ENCODE measurements around the gene NRIP3. TPM values are rescaled to one million over a fixed set of nuclear protein-coding genes. Genes with fewer than 3 reads are reported as not detected.
"Not testable (repeated sequence)": the region's sequence is repeated elsewhere in the genome, so short reads cannot be mapped to it uniquely, and the experiment has no call there.

The NRIP3 gene
- total and polyA plus RNA-seq, 9 donors: 0.24 to 16.9 (median 0.99) TPM

GRCh38 chr11:8989453-8989852 is 14.3 kb downstream of the NRIP3 start:
- WGBS, 3 donors: 72 to 77% (median 76%) methylated on average over 1 of the region's 1 CpG
- H3K4me1 ChIP-seq (ENCODE audit: insufficient read depth): no peaks in the 10 kb centered on the region
- TF ChIP-seq CTCF (IDR thresholded peaks at IDR 0.05) (no peak), POLR2A (IDR thresholded peaks at IDR 0.05) (no peak), EP300 (IDR thresholded peaks at IDR 0.05) (no peak)
- intact Hi-C loops (cut with DNase I): no loop called here
- no peaks in the 10 kb centered on the region for H3K27me3 ChIP-seq
- no peak overlapping the region for H3K27ac ChIP-seq
- no peaks in the 10 kb centered on the region for H3K9me3 ChIP-seq
- no peak overlapping the region for H3K4me3 ChIP-seq
- H3K36me3 ChIP-seq: no peaks in the 10 kb centered on the region
- no peak for DNase-seq

DNA sequence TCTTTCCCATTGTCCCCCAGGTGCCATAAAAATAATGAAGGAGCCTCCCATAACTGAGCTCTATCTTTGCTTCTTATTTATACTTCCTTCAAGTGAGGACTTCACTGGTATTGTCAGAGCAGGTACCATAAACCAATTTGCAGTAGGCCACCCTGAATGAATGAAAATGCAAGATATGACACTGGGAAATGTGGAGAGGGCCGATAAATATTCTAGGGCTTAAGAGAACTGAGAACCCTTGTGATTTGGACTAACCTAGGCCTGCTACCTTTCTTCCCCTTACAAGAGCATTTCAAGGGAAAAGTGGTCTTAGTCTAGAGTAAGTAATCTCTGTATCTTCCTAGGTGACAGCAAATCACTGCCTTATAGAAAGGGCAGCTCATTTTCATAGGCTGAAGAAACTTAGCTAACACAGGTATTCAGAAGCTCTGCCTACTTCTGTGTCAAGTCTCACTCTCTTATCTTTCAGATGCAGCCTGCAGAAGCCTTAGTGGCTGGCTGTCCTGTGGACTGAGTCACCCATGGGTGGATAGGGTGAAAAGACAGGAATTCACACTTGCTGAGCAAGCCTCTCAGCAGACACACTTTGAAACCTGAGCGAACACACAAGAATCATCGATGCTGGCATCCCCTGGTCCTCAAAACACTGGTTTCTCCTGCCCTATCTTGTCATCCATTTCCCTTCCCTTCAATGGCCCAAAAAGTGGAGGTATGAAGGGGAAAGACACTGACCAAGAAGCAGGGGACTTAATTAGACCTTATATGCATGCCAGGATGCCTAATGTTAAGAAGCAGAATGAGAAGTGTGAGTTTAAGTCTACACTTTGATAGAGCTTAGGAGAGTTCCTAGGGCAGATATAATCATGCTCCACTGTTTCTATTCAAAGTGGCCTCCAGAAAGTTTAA is 15.2 kb downstream of the NRIP3 start:
- no peak overlapping the region for H3K27ac ChIP-seq
- no peaks in the 10 kb centered on the region for H3K9me3 ChIP-seq
- no peaks in the 10 kb centered on the region for H3K36me3 ChIP-seq
- intact Hi-C loops (cut with DNase I): no loop called here
- no peaks in the 10 kb centered on the region for H3K4me1 ChIP-seq (ENCODE audit: insufficient read depth)
- H3K27me3 ChIP-seq: no peaks in the 10 kb centered on the region
- DNase-seq: no peak
- 60 to 61% (median 61%) methylated on average over 3 of the region's 3 CpGs for WGBS, 3 donors
- no peak overlapping the region for H3K4me3 ChIP-seq
- TF ChIP-seq EP300 (IDR thresholded peaks at IDR 0.05) (no peak), POLR2A (IDR thresholded peaks at IDR 0.05) (no peak), CTCF (IDR thresholded peaks at IDR 0.05) (no peak)

GRCh38 chr11:8987446-8987845 is 16.4 kb downstream of the NRIP3 start:
- Histone ChIP-seq H3K4me1 (ENCODE audit: insufficient read depth) (no peaks in the 10 kb centered on the region), H3K9me3 (no peaks in the 10 kb centered on the region), H3K36me3 (no peaks in the 10 kb centered on the region), H3K27me3 (no peaks in the 10 kb centered on the region), H3K4me3 (no peak overlapping the region), H3K27ac (no peak overlapping the region)
- TF ChIP-seq POLR2A (IDR thresholded peaks at IDR 0.05) (no peak), EP300 (IDR thresholded peaks at IDR 0.05) (no peak), CTCF (IDR thresholded peaks at IDR 0.05) (no peak)
- 83 to 89% (median 84%) methylated on average over 2 of the region's 2 CpGs for WGBS, 3 donors
- intact Hi-C loops (cut with DNase I): no loop called here
- no peak for DNase-seq

DNA sequence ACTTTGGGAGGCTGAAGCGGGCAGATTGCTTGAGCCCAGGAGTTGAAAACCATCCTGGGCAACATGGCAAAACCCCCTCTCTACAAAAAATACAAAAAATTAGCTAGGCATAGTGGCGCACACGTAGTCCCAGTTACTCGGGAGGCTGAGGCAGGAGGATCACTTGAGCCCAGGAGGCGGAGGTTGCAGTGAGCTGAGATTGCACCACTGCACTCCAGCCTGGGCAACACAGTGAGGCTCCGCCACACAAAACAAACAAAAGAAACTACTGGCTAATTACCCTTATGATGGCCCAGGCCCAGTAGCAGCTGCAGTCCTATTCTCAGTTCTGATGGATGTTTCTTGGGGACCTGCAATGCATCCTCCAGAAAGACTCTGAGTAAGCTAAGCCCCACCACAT is 17.0 kb downstream of the NRIP3 start:
- intact Hi-C loops (cut with DNase I); H3K27ac ChIP-seq; H3K27me3 ChIP-seq; DNase-seq; H3K4me3 ChIP-seq; H3K36me3 ChIP-seq; H3K4me1 ChIP-seq (ENCODE audit: insufficient read depth); H3K9me3 ChIP-seq: not testable (repeated sequence)
- WGBS, 3 donors: 95 to 96% (median 96%) methylated on average over 6 of the region's 6 CpGs

- no peaks in the 10 kb centered on the region for H3K4me1 ChIP-seq (ENCODE audit: insufficient read depth)
- no peak overlapping the region for H3K27ac ChIP-seq
- no peaks in the 10 kb centered on the region for H3K36me3 ChIP-seq
- no peak for DNase-seq
- no peaks in the 10 kb centered on the region for H3K27me3 ChIP-seq
- WGBS, 3 donors: 83 to 99% (median 92%) methylated on average over 5 of the region's 5 CpGs
- intact Hi-C loops (cut with DNase I): no loop called here
- H3K9me3 ChIP-seq: no peaks in the 10 kb centered on the region
- no peak for TF ChIP-seq EP300 (IDR thresholded peaks at IDR 0.05)
- no peak for TF ChIP-seq POLR2A (IDR thresholded peaks at IDR 0.05)
- TF ChIP-seq CTCF (IDR thresholded peaks at IDR 0.05): no peak
- no peak overlapping the region for H3K4me3 ChIP-seq
Observed at GRCh38 chr11:8985462-8985861, 18.3 kb downstream of the NRIP3 start.

Measured in ovary (tissue), 9 donors.